ENCODE data around the gene VSTM4.

DNA sequence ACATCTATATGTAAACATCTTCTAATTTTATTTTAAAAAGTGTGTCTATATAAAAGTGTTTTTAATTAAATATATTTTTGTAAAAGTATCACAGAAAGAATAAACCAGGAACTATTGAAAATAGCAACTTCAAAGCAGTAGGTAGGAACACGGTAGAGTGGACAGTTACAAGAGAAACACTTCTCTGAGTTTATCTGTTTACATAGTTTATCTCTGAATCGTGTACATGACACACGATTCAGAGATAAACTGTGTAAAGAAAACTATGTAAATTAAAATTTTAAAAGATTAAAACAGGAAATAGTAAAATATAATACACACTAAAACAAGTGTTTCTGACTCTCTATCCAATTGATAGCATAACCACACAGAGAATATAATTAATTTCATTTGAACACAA lies 43.6 kb upstream of the VSTM4 start:
- no peak for TF ChIP-seq POLR2AphosphoS5 (IDR thresholded peaks at IDR 0.05)
- TF ChIP-seq, protein P1, sequence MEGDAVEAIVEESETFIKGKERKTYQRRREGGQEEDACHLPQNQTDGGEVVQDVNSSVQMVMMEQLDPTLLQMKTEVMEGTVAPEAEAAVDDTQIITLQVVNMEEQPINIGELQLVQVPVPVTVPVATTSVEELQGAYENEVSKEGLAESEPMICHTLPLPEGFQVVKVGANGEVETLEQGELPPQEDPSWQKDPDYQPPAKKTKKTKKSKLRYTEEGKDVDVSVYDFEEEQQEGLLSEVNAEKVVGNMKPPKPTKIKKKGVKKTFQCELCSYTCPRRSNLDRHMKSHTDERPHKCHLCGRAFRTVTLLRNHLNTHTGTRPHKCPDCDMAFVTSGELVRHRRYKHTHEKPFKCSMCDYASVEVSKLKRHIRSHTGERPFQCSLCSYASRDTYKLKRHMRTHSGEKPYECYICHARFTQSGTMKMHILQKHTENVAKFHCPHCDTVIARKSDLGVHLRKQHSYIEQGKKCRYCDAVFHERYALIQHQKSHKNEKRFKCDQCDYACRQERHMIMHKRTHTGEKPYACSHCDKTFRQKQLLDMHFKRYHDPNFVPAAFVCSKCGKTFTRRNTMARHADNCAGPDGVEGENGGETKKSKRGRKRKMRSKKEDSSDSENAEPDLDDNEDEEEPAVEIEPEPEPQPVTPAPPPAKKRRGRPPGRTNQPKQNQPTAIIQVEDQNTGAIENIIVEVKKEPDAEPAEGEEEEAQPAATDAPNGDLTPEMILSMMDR (IDR thresholded peaks at IDR 0.05) = no peak
